ENCODE data around the gene PTK6. TPM values are rescaled to one million over a fixed set of nuclear protein-coding genes. Genes with fewer than 3 reads are reported as not detected.

The PTK6 gene
- total RNA-seq, 1 donor from 2014 or later, result 0.13 TPM

- no peak for TF ChIP-seq CTCF (IDR thresholded peaks at IDR 0.05)
- H3K36me3 Mint-ChIP-seq (ENCODE audit: unreplicated experiment), result no peaks in the 10 kb centered on the region
- H3K9me3 Mint-ChIP-seq (ENCODE audit: unreplicated experiment), result no peaks in the 10 kb centered on the region
- H3K4me1 Mint-ChIP-seq (ENCODE audit: unreplicated experiment), result peaks cover 15% of the 10 kb centered on the region
- no peaks in the 10 kb centered on the region for H3K27me3 Mint-ChIP-seq (ENCODE audit: unreplicated experiment)
- no peak for DNase-seq (ENCODE audit: extremely low spot score, unreplicated experiment)
- no peak overlapping the region for H3K27ac Mint-ChIP-seq (ENCODE audit: unreplicated experiment)
- H3K4me3 Mint-ChIP-seq (ENCODE audit: unreplicated experiment), result no peak overlapping the region
Observed at GRCh38 chr20:63576311-63576710, 39.1 kb upstream of the PTK6 start.

- Mint-ChIP-seq H3K9me3 (ENCODE audit: unreplicated experiment) (no peaks in the 10 kb centered on the region), H3K4me3 (ENCODE audit: unreplicated experiment) (peak overlapping the region; percentile 35), H3K4me1 (ENCODE audit: unreplicated experiment) (peaks cover 15% of the 10 kb centered on the region), H3K27me3 (ENCODE audit: unreplicated experiment) (no peaks in the 10 kb centered on the region), H3K36me3 (ENCODE audit: unreplicated experiment) (no peaks in the 10 kb centered on the region), H3K27ac (ENCODE audit: unreplicated experiment) (peak overlapping the region; percentile 62)
- DNase-seq (ENCODE audit: extremely low spot score, unreplicated experiment), result no peak
- no peak for TF ChIP-seq CTCF (IDR thresholded peaks at IDR 0.05)
Observed at GRCh38 chr20:63574829-63575743, 37.9 kb upstream of the PTK6 start.

- Mint-ChIP-seq H3K36me3 (ENCODE audit: unreplicated experiment) (no peaks in the 10 kb centered on the region), H3K27me3 (ENCODE audit: unreplicated experiment) (no peaks in the 10 kb centered on the region), H3K9me3 (ENCODE audit: unreplicated experiment) (no peaks in the 10 kb centered on the region), H3K4me3 (ENCODE audit: unreplicated experiment) (peak within 1 kb of the TSS; percentile 76), H3K4me1 (ENCODE audit: unreplicated experiment) (peaks cover 15% of the 10 kb centered on the region), H3K27ac (ENCODE audit: unreplicated experiment) (peak within 1 kb of the TSS; percentile 57)
- TF ChIP-seq CTCF (IDR thresholded peaks at IDR 0.05), result no peak
- DNase-seq (ENCODE audit: extremely low spot score, unreplicated experiment), result peak; percentile 90
Observed at GRCh38 chr20:63574156-63574828, 37.1 kb upstream of the PTK6 start, which contains the start of gene HELZ2. Gene HELZ2, minus strand, starts transcription at chr20:63574239. Its CDS starts 1,854 bp downstream, at chr20:63572385.

GRCh38 chr20:63573647-63574131 is 36.5 kb upstream of the PTK6 start:
- Mint-ChIP-seq H3K4me1 (ENCODE audit: unreplicated experiment) (peaks cover 15% of the 10 kb centered on the region), H3K27ac (ENCODE audit: unreplicated experiment) (peak overlapping the region; percentile 57), H3K27me3 (ENCODE audit: unreplicated experiment) (no peaks in the 10 kb centered on the region), H3K4me3 (ENCODE audit: unreplicated experiment) (peak overlapping the region; percentile 76), H3K9me3 (ENCODE audit: unreplicated experiment) (no peaks in the 10 kb centered on the region), H3K36me3 (ENCODE audit: unreplicated experiment) (no peaks in the 10 kb centered on the region)
- TF ChIP-seq CTCF (IDR thresholded peaks at IDR 0.05), result no peak
- no peak for DNase-seq (ENCODE audit: extremely low spot score, unreplicated experiment)
